NOMO-1 treated with DMSO at 0.1 percent for 48 hours (cell line): Measurements from ENCODE around the gene KDR.

Experiments
- DNase-seq: peaks from one replicate; lab custom pipeline; 2025; ENCODE audit not compliant: unreplicated experiment; lab: John Stamatoyannopoulos, UW

The KDR gene

GRCh38 chr4:55080174-55080865 lies 45.1 kb downstream of the KDR start:
- no peak for DNase-seq

- DNase-seq = no peak
These were observed 45.8 kb downstream of the KDR start for GRCh38 chr4:55079451-55080173.

GRCh38 chr4:55078987-55079386 lies 46.4 kb downstream of the KDR start:
- DNase-seq = no peak

- DNase-seq = no peak
These were observed 47.8 kb downstream of the KDR start for GRCh38 chr4:55077577-55077976.

- no peak for DNase-seq
These were observed 49.3 kb downstream of the KDR start for GRCh38 chr4:55075823-55076716.

GRCh38 chr4:55075376-55075775 lies 50.0 kb downstream of the KDR start:
- DNase-seq = no peak

GRCh38 chr4:55074386-55074785 lies 51.0 kb downstream of the KDR start:
- DNase-seq = no peak

GRCh38 chr4:55071951-55072350 lies 53.4 kb downstream of the KDR start:
- DNase-seq = no peak

GRCh38 chr4:55069248-55069647 lies 56.1 kb downstream of the KDR start:
- no peak for DNase-seq

GRCh38 chr4:55068522-55068921 lies 56.9 kb downstream of the KDR start:
- no peak for DNase-seq

GRCh38 chr4:55066018-55066417 lies 59.4 kb downstream of the KDR start:
- DNase-seq = no peak

GRCh38 chr4:55055529-55055928 lies 69.9 kb downstream of the KDR start:
- DNase-seq = no peak

GRCh38 chr4:55051532-55051931 lies 73.9 kb downstream of the KDR start:
- DNase-seq = no peak

- DNase-seq = no peak
These were observed 74.9 kb downstream of the KDR start for GRCh38 chr4:55050418-55050950.

GRCh38 chr4:55038176-55038890 lies 87.1 kb downstream of the KDR start:
- no peak for DNase-seq

GRCh38 chr4:55037728-55038127 lies 87.7 kb downstream of the KDR start:
- DNase-seq = no peak

GRCh38 chr4:55036405-55036804 lies 89.0 kb downstream of the KDR start:
- DNase-seq = no peak

GRCh38 chr4:55035892-55036291 lies 89.5 kb downstream of the KDR start:
- no peak for DNase-seq

- no peak for DNase-seq
These were observed 92.1 kb downstream of the KDR start for GRCh38 chr4:55033296-55033695.

- DNase-seq = no peak
These were observed 92.6 kb downstream of the KDR start for GRCh38 chr4:55032788-55033187.

- DNase-seq = no peak
These were observed 93.2 kb downstream of the KDR start for GRCh38 chr4:55032179-55032578.
